Measurements from ENCODE around the gene MBNL1.

GRCh38 chr3:152405915-152406802, 137.4 kb downstream of the MBNL1 start:
- TF ChIP-seq, protein P1, sequence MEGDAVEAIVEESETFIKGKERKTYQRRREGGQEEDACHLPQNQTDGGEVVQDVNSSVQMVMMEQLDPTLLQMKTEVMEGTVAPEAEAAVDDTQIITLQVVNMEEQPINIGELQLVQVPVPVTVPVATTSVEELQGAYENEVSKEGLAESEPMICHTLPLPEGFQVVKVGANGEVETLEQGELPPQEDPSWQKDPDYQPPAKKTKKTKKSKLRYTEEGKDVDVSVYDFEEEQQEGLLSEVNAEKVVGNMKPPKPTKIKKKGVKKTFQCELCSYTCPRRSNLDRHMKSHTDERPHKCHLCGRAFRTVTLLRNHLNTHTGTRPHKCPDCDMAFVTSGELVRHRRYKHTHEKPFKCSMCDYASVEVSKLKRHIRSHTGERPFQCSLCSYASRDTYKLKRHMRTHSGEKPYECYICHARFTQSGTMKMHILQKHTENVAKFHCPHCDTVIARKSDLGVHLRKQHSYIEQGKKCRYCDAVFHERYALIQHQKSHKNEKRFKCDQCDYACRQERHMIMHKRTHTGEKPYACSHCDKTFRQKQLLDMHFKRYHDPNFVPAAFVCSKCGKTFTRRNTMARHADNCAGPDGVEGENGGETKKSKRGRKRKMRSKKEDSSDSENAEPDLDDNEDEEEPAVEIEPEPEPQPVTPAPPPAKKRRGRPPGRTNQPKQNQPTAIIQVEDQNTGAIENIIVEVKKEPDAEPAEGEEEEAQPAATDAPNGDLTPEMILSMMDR (IDR thresholded peaks at IDR 0.05): no peak
- TF ChIP-seq POLR2A (IDR thresholded peaks at IDR 0.05): no peak
